Neutrophil (primary cell): ENCODE measurements around the gene ENOSF1.

ENCODE experiments used
- H3K27ac ChIP-seq: fragments of 200-600 bp; sonication (generic); 2 replicates; pipeline ENCODE4 v1.5.1; 2016; ENCODE audit warnings: mild to moderate bottlenecking, moderate library complexity
- H3K27me3 ChIP-seq: fragments of 200-600 bp; sonication (generic); 2 replicates; pipeline ENCODE4 v1.6.0; 2016; ENCODE audit warnings: mild to moderate bottlenecking
- H3K36me3 ChIP-seq: fragments of 200-600 bp; sonication (generic); 2 replicates; pipeline ENCODE4 v1.5.1; 2017
- H3K4me1 ChIP-seq, 2 experiments: fragments of 200-600 bp in 1 of 2; sonication (generic) in 1 of 2; 1 replicate in 1 of 2; 2 replicates in 1 of 2; pipeline versions ENCODE4 v1.5.1 to v1.6.1; 2013 to 2016; ENCODE audit warnings: low read depth in 1 of 2, low read length in 1 of 2, mild to moderate bottlenecking in 1 of 2, moderate library complexity in 1 of 2; ENCODE audit not compliant: control insufficient read depth in 1 of 2, insufficient read depth in 1 of 2
- H3K4me3 ChIP-seq, 2 experiments: fragments of 200-600 bp in 1 of 2; sonication (generic) in 1 of 2; 1 replicate in 1 of 2; 2 replicates in 1 of 2; pipeline ENCODE4 v1.5.1; 2013 to 2016; ENCODE audit warnings: low read depth in 1 of 2, low read length in 1 of 2, mild to moderate bottlenecking in 1 of 2, moderate library complexity in 1 of 2
- H3K9me3 ChIP-seq: fragments of 200-600 bp; sonication (generic); 2 replicates; pipeline ENCODE4 v1.5.1; 2016
- TF ChIP-seq, protein P1 (sequence below): fragments of 200-600 bp; sonication (generic); IDR thresholded peaks from 2 replicates; pipeline ENCODE4 v1.5.1; 2016; ENCODE audit warnings: antibody characterized with exemption

ENOSF1 gene

GRCh38 chr18:677951-678381 lies 34.5 kb downstream of the ENOSF1 start:
- Histone ChIP-seq H3K36me3 (peaks cover 76% of the 10 kb centered on the region), H3K9me3 (no peaks in the 10 kb centered on the region), H3K4me1 (no peaks in the 10 kb centered on the region), H3K4me3 (no peak overlapping the region), H3K27me3 (no peaks in the 10 kb centered on the region), H3K27ac (no peak overlapping the region)
- TF ChIP-seq, protein P1, sequence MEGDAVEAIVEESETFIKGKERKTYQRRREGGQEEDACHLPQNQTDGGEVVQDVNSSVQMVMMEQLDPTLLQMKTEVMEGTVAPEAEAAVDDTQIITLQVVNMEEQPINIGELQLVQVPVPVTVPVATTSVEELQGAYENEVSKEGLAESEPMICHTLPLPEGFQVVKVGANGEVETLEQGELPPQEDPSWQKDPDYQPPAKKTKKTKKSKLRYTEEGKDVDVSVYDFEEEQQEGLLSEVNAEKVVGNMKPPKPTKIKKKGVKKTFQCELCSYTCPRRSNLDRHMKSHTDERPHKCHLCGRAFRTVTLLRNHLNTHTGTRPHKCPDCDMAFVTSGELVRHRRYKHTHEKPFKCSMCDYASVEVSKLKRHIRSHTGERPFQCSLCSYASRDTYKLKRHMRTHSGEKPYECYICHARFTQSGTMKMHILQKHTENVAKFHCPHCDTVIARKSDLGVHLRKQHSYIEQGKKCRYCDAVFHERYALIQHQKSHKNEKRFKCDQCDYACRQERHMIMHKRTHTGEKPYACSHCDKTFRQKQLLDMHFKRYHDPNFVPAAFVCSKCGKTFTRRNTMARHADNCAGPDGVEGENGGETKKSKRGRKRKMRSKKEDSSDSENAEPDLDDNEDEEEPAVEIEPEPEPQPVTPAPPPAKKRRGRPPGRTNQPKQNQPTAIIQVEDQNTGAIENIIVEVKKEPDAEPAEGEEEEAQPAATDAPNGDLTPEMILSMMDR = no peak

GRCh38 chr18:677145-677544 lies 35.3 kb downstream of the ENOSF1 start:
- H3K36me3 ChIP-seq = peaks cover 81% of the 10 kb centered on the region
- TF ChIP-seq, protein P1 = no peak

DNA sequence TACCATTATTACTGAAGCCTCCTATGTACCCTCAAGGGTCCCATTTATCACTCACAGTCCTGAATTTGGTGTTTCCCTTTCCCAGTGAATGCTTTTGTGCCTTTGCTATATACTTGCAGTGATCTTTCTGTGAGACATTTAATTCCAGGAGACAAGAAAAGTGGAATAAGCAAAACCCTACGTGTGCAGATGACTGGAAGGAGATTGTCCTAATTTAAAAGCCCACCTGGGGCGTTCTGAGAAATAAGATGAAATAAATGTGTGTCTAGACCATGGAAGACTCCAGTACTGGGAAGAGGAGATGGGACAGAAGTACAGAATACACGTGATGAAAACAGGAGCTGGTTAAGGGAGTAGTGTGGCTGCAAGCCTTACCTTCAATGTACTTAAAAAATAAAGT lies 35.7 kb downstream of the ENOSF1 start:
- H3K36me3 ChIP-seq = peaks cover 79% of the 10 kb centered on the region

More at GRCh38 chr18:677145-677544, 35.3 kb downstream of the ENOSF1 start:
- no peaks in the 10 kb centered on the region for H3K27me3 ChIP-seq
- no peak overlapping the region for H3K4me3 ChIP-seq
- H3K27ac ChIP-seq = no peak overlapping the region
- no peaks in the 10 kb centered on the region for H3K4me1 ChIP-seq
- no peaks in the 10 kb centered on the region for H3K9me3 ChIP-seq

DNA sequence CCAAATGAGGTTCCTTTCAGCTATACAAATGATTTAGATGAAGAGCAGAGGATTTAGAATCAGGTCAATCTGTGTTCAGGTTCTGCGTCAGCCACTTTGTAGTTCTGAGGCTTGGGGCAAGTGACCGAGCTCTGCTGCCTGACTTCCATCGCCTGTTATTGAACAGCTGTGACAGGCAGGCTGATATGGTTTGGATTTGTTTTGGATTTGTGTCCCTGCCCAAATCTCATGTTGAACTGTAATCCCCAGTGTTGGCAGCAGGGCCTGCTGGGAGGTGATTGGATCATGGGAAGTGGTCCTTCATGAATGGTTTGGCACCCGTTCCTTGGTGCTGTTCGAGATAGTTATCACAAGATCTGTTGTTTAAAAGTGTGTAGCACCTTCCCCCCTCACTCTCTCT lies 36.4 kb downstream of the ENOSF1 start:
- Histone ChIP-seq H3K4me1 (no peaks in the 10 kb centered on the region), H3K9me3 (no peaks in the 10 kb centered on the region), H3K27ac (no peak overlapping the region), H3K4me3 (no peak overlapping the region), H3K27me3 (no peaks in the 10 kb centered on the region), H3K36me3 (peaks cover 78% of the 10 kb centered on the region)
- TF ChIP-seq, protein P1 = no peak

More for the DNA sequence above, 35.7 kb downstream of the ENOSF1 start:
- H3K27me3 ChIP-seq = no peaks in the 10 kb centered on the region
- H3K4me3 ChIP-seq = no peak overlapping the region
- no peaks in the 10 kb centered on the region for H3K4me1 ChIP-seq
- H3K27ac ChIP-seq = no peak overlapping the region
- H3K9me3 ChIP-seq = no peaks in the 10 kb centered on the region
- TF ChIP-seq, protein P1 = no peak

DNA sequence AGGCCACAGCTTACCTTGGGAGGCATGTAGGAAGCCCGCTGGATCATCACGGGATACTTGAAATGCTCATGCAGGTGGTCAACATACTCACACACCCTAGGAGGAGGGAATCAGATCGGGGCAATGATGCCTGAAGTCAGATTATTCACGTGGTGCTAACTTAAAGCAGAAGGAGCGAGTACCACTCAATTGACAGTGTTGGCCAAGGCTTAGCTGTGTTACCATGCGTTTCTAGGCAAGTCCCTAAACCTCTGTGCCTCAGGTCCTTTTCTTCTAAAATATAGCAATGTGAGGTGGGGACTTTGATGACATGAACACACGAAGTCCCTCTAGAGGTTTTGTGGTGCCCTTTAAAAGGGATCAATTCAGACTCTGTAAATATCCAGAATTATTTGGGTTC lies 37.1 kb downstream of the ENOSF1 start:
- TF ChIP-seq, protein P1 = no peak
- H3K36me3 ChIP-seq = peaks cover 85% of the 10 kb centered on the region
- H3K9me3 ChIP-seq = no peaks in the 10 kb centered on the region
- no peaks in the 10 kb centered on the region for H3K4me1 ChIP-seq
- no peak overlapping the region for H3K4me3 ChIP-seq
- no peak overlapping the region for H3K27ac ChIP-seq
- no peaks in the 10 kb centered on the region for H3K27me3 ChIP-seq

DNA sequence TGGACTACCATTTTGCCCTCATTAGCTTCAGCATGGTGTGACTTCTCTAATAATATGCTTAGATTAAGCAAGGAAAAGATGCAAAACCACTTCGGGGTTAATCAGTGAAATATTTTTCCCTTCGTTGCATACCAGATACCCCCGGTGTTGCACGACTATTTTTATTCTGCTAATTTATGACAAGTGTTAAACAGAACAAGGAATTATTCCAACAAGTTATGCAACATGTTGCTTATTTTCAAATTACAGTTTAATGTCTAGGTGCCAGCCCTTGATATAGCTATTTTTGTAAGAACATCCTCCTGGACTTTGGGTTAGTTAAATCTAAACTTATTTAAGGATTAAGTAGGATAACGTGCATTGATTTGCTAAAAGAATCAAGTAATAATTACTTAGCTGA lies 38.7 kb downstream of the ENOSF1 start:
- no peaks in the 10 kb centered on the region for H3K27me3 ChIP-seq
- no peaks in the 10 kb centered on the region for H3K9me3 ChIP-seq
- TF ChIP-seq, protein P1 = no peak
- H3K36me3 ChIP-seq = peaks cover 83% of the 10 kb centered on the region
- no peaks in the 10 kb centered on the region for H3K4me1 ChIP-seq
- no peak overlapping the region for H3K4me3 ChIP-seq
- H3K27ac ChIP-seq = no peak overlapping the region
